ENCODE results near the gene CD37.

The CD37 gene, protein sequence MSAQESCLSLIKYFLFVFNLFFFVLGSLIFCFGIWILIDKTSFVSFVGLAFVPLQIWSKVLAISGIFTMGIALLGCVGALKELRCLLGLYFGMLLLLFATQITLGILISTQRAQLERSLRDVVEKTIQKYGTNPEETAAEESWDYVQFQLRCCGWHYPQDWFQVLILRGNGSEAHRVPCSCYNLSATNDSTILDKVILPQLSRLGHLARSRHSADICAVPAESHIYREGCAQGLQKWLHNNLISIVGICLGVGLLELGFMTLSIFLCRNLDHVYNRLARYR

DNA sequence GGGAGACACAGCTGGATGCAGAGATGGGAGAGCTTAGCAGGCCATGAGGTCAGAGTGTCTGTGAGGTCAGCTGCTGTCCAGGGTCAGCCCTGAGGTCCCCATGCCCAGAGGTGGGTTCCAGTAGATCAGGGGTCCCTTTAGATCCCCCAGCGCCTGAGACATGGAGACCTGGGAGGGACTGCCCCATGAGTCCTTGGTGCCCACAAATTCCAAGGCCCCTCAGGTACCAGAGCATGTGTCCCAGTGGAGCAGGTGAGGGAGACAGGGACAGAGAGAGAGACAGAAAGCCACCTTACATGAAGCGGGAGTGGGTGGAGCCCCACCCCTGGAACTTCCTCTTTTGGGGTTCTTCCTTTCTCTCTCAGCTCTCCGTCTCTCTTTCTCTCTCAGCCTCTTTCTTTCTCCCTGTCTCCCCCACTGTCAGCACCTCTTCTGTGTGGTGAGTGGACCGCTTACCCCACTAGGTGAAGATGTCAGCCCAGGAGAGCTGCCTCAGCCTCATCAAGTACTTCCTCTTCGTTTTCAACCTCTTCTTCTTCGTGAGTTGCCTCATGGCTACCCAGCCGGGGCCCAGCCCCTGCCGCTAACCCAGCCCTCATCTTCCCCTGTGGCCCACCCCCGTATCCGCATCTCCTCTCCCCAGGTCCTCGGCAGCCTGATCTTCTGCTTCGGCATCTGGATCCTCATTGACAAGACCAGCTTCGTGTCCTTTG is at the start of gene CD37:
Gene CD37 (plus strand): TSS at position 336 of the 713 bp plus-strand sequence. CDS start 135 bp downstream, at position 471.
- TF ChIP-seq GATA2 (IDR thresholded peaks at IDR 0.05; ENCODE audit: low read depth, low read length): no peak
- no peak for TF ChIP-seq GATA3 (IDR thresholded peaks at IDR 0.05; ENCODE audit: low read depth, low read length)

DNA sequence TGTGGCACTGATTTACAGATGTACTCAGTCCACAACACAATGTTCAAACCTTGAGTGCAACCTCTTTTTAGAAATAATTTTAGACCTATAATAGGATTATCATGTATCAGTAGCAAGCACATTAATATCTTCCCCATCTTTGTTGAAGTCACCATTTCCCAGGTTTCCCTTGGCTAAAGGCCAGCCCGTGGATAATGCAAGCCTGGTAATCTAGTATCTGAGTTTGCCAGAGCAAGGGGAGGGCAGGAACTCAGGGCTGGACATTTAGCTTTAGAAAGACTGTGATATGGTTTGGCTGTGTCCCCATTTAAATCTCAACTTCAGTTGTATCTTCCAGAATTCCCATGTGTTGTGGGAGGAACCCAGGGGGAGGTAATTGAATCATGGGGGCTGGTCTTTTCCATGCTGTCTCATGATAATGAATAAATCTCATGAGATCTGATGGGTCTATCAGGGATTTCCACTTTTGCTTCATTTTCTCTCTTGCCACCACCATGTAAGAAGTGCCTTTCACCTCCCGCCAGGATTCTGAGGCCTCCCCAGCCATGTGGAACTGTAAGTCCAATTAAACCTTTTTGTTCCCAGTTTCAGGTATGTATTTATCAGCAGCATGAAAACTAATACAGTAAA is 48.0 kb upstream of the CD37 start:
- TF ChIP-seq GATA2 (IDR thresholded peaks at IDR 0.05; ENCODE audit: low read depth, low read length) (no peak), GATA3 (IDR thresholded peaks at IDR 0.05; ENCODE audit: low read depth, low read length) (no peak)

DNA sequence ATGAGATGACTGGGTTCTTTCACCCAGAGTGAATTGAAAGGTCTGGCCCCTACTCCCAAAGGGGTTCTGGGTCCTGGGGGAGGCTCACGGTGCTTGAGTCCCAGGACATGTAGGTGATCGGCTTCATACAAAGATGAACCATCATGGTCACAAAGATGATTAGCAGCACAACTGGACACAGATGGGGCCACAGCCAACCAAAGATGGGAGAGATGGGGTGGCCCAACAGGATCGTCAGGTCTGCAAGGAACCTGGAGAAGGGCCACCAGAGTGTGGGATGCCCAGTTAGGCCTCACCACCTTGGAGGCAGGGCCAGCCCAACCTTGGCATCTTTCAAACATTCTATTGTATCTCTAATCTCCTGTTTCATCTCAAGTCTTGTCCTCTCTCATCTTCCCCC is 44.7 kb upstream of the CD37 start:
- TF ChIP-seq GATA2 (IDR thresholded peaks at IDR 0.05; ENCODE audit: low read depth, low read length): no peak
- TF ChIP-seq GATA3 (IDR thresholded peaks at IDR 0.05; ENCODE audit: low read depth, low read length): no peak

DNA sequence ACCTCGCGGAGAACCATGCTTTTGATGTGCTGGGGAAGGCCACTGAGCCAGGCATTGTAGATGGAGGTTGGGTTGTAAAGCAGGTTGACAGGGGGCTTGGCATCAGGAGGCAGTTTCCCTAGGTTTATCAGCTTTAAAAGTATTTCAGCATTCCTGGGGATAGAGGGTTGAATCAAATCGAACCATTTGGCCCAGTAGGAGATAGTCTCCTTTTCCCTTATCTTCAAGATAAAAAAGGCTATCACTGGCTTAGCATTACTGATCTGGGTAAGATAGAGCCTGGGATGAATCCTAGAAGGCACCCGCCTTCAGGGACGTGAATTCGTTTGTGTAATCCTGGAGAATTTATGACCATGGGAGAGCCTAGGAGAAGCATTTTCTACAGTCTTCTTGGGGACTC is 40.8 kb upstream of the CD37 start:
- TF ChIP-seq GATA3 (IDR thresholded peaks at IDR 0.05; ENCODE audit: low read depth, low read length): no peak
- TF ChIP-seq GATA2 (IDR thresholded peaks at IDR 0.05; ENCODE audit: low read depth, low read length): no peak

DNA sequence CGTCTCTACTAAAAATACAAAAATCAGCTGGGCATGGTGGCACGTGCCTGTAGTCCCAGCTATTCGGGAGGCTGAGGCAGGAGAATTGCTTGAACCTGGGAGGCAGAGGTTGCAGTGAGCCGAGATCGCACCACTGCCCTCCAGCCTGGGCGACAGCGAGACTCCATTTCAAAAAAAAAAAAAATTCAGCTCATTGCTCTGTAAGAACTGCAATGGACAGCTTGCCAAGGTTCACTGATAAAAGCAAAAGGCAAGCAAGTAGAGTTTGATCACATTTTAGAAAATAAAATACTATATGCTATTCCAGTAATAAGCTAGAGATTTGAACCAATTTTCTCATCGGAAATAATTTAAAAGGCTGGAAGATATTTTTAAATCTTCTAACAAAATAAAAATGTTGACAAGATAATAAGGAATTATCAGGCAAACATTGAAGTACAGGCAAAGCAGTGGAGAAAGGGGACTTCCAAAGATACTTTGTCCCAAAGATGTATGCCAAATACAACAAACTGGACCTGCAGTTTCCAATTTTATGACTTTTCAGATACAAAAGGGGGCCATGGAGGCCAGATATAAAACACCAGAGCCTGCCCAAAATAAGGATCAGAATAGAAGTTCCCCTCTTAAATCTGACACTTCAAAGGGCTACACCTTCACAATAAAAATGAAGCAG is 39.9 kb upstream of the CD37 start:
- no peak for TF ChIP-seq GATA3 (IDR thresholded peaks at IDR 0.05; ENCODE audit: low read depth, low read length)
- TF ChIP-seq GATA2 (IDR thresholded peaks at IDR 0.05; ENCODE audit: low read depth, low read length): no peak

DNA sequence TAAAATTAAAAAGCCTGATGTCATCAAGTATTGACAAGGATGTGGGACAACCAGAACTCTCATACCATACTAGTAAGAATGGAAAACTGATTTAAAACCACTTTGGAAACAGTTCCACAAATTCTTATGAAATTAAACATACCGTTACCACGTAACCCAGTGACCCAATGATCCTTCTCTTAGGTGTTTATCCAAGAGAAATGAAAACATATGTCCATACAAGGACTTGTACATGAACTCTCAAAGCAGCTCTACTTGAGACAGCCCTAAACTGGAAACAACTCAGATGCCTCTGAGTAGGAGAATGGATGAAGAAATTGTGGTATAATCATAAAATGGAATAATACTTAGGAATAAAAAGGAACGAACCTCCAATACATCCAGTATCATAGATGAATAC is 37.8 kb upstream of the CD37 start:
- TF ChIP-seq GATA3 (IDR thresholded peaks at IDR 0.05; ENCODE audit: low read depth, low read length) (no peak), GATA2 (IDR thresholded peaks at IDR 0.05; ENCODE audit: low read depth, low read length) (no peak)

DNA sequence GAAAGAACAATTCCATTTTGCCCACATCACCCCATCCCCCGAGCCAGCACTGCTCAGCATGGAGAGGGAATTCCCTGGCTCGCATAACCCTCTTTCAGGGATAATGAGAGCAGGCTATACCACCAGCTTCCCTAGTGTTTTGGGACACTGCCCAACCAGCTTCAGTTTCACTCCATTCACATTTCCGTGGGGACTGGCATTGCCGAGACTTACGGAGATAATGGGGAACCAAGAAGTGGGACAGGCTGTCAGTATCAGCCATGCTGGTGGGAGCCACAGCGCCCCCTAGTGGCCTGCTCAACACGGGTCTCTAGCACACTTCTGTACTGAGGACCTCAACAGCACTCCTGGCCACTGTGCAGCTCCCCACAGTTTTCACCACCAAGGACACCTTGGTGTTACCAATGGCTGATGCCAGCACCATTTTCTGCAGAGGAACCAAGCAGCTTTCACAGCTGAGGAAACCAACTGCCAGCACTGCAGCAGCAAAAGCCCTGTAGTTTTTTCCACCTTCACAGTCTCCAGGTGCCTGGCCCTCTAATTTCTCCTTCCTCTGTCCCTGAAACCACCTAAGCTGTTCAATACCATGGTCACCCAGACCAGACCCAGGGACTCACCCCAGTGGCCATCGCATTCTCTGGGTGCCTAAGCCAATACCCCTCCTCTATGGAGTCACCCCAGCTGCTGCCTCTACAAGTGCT is 33.9 kb upstream of the CD37 start:
- no peak for TF ChIP-seq GATA3 (IDR thresholded peaks at IDR 0.05; ENCODE audit: low read depth, low read length)
- no peak for TF ChIP-seq GATA2 (IDR thresholded peaks at IDR 0.05; ENCODE audit: low read depth, low read length)

DNA sequence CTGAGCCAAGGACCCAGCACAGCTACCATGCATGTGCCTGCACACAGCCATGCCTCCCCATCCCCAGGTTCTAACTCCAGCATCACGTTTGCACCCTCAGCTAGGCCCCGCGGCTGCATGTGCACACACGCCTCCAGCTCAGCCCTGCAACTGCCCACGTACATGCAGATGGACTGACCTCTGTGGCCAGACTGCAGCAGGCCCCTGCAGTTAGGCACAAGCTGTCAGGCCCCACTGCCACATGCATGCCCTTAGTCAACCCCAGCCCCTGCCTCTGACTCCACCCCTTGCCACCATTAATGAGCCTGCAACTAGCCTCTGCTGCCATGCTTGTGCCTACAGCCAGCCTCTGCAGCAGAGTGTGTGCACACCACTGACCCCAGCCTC is 33.3 kb upstream of the CD37 start:
- no peak for TF ChIP-seq GATA3 (IDR thresholded peaks at IDR 0.05; ENCODE audit: low read depth, low read length)
- no peak for TF ChIP-seq GATA2 (IDR thresholded peaks at IDR 0.05; ENCODE audit: low read depth, low read length)

DNA sequence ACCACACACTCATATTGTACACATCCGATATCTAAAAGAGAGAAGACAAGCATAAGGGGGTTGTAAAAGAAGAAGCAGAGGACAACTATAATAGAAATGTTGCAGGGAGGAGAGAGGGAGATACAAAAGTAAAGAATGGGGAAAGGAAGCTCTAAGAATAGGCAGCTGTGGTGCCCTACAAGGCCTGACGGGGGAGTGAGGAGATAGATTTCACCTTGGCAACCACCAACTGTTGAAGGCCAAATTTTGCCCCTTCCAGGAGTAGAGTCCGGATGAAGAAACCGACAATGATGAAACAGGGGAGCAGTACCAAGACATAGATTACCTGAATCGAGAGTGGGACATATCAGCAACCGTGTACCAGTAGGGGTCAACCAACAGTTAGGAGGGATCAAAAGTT is 26.1 kb upstream of the CD37 start:
- TF ChIP-seq GATA2 (IDR thresholded peaks at IDR 0.05; ENCODE audit: low read depth, low read length) (no peak), GATA3 (IDR thresholded peaks at IDR 0.05; ENCODE audit: low read depth, low read length) (no peak)

DNA sequence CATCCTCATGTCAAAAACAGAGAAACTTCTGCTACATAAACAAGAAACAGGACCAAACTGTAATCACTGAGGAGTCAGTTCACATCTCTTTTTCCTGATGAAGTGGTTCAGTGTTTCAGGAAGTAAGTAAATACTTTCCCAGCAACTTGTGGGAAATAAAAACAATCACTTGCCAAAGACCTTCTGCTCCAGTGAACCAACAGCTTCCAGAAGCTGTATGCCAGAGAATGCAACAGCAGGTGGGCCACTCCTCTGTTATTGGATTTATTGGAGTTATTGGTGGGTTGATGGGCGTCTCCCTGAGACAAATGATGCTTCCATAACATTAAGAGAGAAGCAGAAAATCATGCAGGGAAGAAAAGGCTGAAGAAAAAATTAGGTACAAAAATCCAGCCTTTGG is 20.1 kb upstream of the CD37 start:
- TF ChIP-seq GATA2 (IDR thresholded peaks at IDR 0.05; ENCODE audit: low read depth, low read length): no peak
- TF ChIP-seq GATA3 (IDR thresholded peaks at IDR 0.05; ENCODE audit: low read depth, low read length): no peak

DNA sequence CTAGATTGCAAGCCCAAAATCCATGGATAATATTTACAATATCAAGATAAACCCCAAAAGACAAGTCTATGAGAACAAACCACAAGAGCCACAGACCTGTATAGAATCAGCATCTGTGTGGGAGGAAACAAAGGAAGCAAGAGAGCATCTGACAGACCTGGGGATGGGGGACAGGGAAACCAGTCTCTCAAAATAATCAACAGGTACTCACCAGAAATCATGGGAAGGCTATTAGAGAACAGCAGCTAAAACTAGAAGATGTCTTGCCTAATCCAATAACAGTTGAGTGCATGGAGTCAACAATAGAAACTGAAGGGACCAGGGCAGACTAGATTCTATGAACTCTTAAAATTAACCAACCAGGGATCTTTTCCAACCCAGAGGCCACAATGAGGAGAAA is 18.9 kb upstream of the CD37 start:
- no peak for TF ChIP-seq GATA3 (IDR thresholded peaks at IDR 0.05; ENCODE audit: low read depth, low read length)
- TF ChIP-seq GATA2 (IDR thresholded peaks at IDR 0.05; ENCODE audit: low read depth, low read length): no peak

DNA sequence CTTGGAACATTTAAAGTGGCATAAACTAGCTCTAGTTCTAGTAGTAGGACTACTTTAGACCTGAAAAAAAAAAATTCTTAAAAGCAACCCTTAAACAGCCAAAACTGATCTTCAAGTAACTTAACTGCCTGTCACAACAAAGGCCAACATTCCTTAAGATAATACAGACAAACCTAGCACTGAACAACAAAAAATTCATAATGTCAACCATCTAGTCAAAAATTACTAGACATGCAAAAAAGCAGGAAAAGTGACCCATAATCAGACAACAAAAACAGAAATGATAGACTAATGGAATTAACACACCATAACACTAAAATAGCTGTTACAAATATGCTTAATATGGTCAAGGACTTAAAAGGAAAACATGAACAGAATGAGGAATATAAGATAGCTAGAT is 16.9 kb upstream of the CD37 start:
- TF ChIP-seq GATA3 (IDR thresholded peaks at IDR 0.05; ENCODE audit: low read depth, low read length): no peak
- no peak for TF ChIP-seq GATA2 (IDR thresholded peaks at IDR 0.05; ENCODE audit: low read depth, low read length)

DNA sequence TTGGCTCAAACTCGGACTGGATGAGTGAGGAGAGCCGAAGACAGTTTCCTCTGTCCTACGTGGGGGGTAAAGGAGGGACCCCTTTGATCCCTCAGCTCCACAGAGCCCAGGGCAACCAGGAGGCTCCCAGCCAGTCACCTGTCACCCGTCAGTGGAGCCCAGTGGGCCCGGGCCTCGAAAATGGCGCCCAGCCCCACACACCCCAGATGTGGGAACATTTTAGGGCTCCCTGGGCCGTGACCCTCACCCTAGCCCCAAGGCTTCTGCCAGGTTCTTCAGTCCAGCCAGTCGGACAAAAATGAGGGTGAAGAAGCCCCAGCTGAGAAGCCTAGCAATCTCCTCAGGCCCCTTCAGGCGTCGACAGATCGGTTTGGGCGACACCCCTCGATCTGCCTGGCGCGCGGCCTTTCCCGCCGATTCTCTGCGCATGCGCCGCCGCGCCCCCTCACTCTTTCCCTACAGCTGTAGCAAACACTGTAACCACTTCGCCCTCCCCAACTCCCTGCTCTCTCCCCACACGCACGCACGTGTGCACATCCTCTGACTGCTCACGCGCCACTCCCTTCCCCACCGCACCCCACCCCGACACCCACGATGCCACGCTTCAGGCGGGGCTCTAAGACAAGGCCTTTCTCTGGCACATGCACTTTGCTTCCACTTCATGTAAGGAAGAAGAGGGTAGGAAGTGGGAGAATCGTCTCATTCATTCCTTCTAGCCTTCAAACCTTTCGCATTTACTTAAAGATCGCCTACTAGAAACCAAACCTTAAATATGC is 10.2 kb upstream of the CD37 start, which contains the start of gene SLC6A16:
Gene SLC6A16 (minus strand): TSS at position 391 of the 776 bp plus-strand sequence. CDS start 13,844 bp downstream, outside the sequence.
- no peak for TF ChIP-seq GATA2 (IDR thresholded peaks at IDR 0.05; ENCODE audit: low read depth, low read length)
- no peak for TF ChIP-seq GATA3 (IDR thresholded peaks at IDR 0.05; ENCODE audit: low read depth, low read length)

Measured in SH-SY5Y (cell line).